Measurements from ENCODE around the gene NDUFAB1.
"Not testable (repeated sequence)": the region's sequence is repeated elsewhere in the genome, so short reads cannot be mapped to it uniquely, and the experiment has no call there.

NDUFAB1 gene

GRCh38 chr16:23595951-23596720 is at the start of gene NDUFAB1:
TSS of gene NDUFAB1 (minus strand) at chr16:23596316. CDS start at chr16:23596290, 26 bp downstream.
- peak; percentile 89 for DNase-seq (ENCODE audit: low spot score)

DNA sequence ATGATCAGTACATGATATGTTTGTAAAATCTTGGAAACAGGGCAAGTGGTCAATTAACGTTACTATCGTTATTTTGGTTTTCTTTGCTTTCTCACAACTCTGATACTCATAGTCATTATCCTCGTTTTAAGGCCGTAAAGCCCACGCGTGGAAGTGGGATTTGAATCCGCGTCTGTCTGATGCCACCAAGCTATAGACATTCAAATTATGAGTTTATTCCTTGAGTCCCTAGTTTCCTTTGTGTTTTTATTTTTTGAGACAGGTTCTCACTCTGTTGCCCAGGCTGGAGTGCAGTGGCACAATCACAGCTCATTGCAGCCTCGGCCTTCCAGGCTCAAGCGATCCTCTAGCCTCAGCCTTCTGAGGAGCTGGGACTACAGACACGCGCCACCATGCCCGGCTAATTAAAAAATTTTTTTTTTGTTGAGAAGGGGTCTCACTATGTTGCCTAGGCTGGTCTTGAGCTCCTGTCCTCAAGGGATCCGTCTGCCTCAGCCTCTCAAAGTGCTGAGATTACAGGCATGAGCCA is 46.2 kb upstream of the NDUFAB1 start:
- peak; percentile 23 for DNase-seq (ENCODE audit: low spot score)

DNA sequence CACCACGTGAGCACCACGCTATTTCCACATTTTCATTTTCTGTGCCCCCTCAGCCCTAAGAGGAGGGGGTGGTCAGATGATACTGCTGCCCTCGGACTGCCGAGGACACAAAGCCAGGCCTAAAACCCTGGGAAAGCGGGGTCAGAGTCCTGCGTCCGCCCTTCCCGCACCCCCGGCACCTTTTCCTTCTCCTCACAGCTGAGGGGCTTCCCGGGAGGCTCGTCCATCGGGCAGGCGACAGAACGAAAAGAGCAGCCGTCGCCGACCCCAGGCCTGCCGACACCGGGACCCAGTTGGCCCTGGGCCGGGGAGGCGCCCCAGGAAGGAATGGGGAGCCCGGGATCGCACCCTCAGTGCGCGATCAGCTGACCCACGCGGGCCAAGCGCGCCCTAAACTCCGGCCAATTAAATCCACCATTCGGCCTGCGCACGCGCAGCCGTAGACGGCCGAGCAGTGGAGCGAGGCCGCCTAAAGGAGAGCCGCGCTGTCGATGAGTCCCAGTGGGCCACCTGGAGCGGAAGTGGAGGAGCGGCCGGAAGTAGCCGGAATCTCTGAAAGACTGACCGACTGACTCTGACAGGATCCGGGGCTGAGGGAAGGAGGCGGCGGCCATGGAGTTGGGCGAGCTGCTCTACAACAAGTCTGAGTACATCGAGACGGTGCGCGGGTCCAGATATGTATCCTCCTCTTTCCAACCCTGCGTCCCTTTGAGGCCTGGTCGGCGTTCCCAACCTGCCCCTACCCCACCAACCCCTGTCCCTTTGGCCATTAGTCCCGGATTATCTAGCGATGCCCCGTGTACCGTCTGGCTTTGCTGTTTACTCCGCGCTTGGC is 45.0 kb upstream of the NDUFAB1 start, which contains the start of the genes DCTN5 and PALB2:
TSS of gene DCTN5 (plus strand) at position 536 of the 835 bp plus-strand sequence. CDS start at position 613, 77 bp downstream.
TSS of gene PALB2 (minus strand) at position 380 of the 835 bp plus-strand sequence. CDS start at position 227, 153 bp downstream.
- DNase-seq (ENCODE audit: low spot score): peak; percentile 97

DNA sequence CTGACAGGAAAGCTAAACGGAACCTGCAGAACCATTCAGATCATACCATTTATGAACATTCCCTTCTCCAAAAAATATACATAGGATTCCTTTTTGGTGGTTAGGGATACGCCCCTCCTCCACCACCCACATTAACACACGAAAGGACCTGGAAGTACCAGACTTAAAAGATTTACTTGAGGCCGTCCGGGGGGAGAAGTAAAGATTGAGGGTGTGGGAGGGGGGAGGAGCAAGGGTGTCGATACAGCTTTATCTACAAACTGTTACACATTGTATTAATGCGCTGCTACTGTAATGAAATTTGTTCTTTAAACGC is 44.5 kb upstream of the NDUFAB1 start:
- no peak for DNase-seq (ENCODE audit: low spot score)

DNA sequence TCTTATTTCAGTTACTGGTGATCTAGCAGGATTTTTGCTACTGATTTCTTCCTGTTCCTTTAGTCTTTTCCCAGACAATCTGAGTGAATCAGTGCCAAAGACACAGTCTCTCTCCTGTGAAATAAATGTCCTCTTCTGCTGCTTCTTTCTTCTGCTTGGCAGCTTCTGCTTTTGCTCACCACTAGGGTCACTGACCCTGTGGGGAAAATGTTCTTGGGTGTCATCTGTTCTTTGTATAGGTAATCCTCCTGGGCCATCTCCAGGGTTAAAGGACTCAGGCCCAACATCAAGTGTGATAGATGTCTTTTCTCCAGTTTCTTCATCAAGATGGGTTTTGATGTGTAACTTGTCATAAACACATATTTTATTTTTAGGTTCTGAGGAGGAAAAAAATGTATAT is 39.8 kb upstream of the NDUFAB1 start:
- DNase-seq (ENCODE audit: low spot score): peak; percentile 29

DNA sequence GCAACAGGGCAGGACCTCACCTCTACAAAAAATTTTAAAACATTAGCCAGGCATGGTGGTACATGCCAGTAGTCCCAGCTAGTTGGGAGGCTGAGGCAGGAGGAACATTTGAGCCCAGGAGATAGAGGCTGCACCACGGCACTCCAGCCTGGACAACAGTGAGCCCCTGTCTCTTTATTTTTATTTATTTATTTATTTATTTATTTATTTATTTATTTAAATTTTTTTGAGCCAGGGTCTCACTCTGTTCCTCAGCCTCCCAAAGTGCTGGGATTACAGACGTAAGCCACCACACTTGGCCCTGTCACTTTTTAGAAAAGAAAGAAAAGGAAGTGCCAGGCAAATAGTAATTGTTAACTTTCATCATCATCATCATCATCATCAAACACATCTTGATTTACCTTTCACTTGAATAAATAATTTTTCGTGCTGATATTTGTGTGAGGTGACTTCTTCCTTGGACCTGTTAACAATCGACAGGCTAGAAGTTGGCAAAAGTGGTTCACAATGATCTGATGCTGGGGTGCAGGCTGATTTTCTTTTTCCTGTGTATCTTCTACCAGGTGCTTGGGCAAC is 38.4 kb upstream of the NDUFAB1 start:
- DNase-seq (ENCODE audit: low spot score): no peak

DNA sequence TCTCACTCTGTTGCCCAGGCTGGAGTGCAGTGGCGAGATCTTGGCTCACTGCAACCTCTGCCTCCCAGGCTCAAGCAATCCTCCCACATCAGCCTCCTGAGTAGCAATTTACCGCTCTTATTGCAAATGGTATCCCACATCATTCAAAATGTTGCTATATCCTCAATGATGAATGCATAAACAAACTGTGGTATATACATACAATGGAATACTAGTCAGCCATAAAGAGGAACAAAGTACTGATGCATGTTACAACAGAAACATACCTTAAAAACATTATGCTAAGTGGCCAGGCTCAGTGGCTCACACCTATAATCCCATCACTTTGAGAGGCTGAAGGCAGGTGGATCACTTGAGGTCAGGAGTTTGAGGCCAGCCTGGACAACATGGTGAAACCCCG is 35.8 kb upstream of the NDUFAB1 start:
- not testable (repeated sequence) for DNase-seq (ENCODE audit: low spot score)

- no peak for DNase-seq (ENCODE audit: low spot score)
These were observed 33.4 kb upstream of the NDUFAB1 start for GRCh38 chr16:23629516-23629915.

DNA sequence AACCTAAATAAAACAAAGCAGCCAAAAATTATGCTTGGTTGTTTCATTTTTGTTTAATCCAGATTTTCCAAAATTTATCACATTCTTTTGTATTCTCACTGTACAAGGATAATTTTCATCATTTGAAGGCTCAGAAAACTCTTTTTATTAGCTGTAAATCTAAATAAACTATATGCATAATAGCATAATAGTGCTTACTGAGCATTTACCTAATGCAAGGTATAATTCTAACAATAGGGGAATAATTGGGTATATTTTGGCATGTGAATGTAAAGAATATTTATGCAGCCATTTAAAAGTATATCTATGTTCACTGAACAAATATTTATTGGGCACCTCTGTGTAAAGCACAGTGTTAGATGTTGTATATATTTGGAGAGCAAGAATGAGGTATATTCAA is 28.0 kb upstream of the NDUFAB1 start:
- DNase-seq (ENCODE audit: low spot score): no peak

GRCh38 chr16:23615805-23616204 is 19.7 kb upstream of the NDUFAB1 start:
- no peak for DNase-seq (ENCODE audit: low spot score)

DNA sequence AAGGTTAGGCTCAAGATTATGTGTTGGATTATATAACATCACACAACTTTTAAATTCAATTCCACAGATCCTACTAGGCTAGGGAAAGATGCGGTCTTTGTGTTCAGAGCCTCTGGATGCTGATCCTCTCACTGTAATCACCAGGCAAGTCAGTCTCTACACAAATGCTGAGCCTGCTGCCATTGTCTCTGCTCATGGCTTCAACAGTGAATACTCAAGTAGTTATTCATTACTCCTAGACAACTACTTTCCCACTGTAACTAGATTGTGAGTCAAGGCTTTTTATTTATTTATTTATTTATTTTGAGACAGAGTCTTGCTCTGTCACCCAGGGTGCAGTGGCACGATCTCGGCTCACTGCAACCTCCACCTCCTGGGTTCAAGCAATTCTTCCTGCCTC is 15.8 kb upstream of the NDUFAB1 start:
- no peak for DNase-seq (ENCODE audit: low spot score)

GRCh38 chr16:23610905-23611304 is 14.8 kb upstream of the NDUFAB1 start:
- DNase-seq (ENCODE audit: low spot score): not testable (repeated sequence)

DNA sequence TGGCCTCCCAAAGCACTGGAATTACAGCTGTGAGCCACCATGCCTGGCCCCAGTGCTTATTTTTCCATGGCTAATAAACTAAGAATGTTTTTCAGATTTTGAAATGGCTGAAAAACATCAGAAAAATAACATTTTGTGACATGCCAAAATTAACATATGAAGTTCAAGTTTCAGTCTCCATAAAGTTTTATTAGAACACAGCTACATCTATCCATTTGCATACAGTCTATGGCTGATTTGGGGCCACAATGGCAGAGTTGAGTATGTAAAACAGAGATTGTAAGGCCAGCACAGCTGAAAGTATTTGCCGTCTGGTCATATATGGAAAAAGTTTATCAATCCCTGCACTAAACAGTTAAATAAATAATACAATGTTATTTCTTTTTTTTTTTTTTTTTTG is 13.8 kb upstream of the NDUFAB1 start:
- DNase-seq (ENCODE audit: low spot score): no peak

- DNase-seq (ENCODE audit: low spot score): no peak
These were observed 12.1 kb upstream of the NDUFAB1 start for GRCh38 chr16:23608194-23608593.

GRCh38 chr16:23607726-23608125 is 11.6 kb upstream of the NDUFAB1 start:
- DNase-seq (ENCODE audit: low spot score): no peak

GRCh38 chr16:23597003-23597756 is 1.1 kb upstream of the NDUFAB1 start:
- peak; percentile 83 for DNase-seq (ENCODE audit: low spot score)

GRCh38 chr16:23595246-23595950 is 718 bp downstream of the NDUFAB1 start:
- peak; percentile 25 for DNase-seq (ENCODE audit: low spot score)

GRCh38 chr16:23594186-23594585 is 1.9 kb downstream of the NDUFAB1 start:
- DNase-seq (ENCODE audit: low spot score): no peak

GRCh38 chr16:23590181-23590580 is 5.9 kb downstream of the NDUFAB1 start:
- DNase-seq (ENCODE audit: low spot score): no peak

DNA sequence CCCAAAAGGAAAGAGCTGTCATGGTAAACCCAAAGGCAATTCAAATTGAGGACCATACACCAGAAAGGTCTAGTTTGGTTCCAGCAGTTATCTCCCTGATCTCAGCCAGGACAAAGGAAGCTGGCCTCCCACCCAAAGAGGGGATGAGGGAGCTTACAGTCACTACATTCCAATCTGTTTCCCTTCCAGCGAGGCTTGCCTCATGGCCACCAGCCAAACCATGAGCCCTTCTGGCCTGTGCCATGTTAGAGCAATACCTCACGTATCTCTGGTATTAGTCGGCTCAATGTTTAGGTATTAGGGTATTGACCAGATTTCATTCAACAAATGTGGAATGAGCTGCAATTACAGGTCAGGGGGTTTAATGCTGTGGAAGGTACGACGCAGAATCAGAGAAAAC is 8.4 kb downstream of the NDUFAB1 start:
- no peak for DNase-seq (ENCODE audit: low spot score)

All from RKO (cell line).